ENCODE results near the gene PDE6A.

GRCh38 chr5:149942199-149942598 lies 2.4 kb downstream of the PDE6A start:
- TF ChIP-seq CTCF (IDR thresholded peaks at IDR 0.05; ENCODE audit: poor library complexity) (no peak), EZH2 (IDR thresholded peaks at IDR 0.05; ENCODE audit: borderline replicate concordance) (no peak)

All from hepatocyte (in vitro differentiated cells).